Effector memory CD4-positive, alpha-beta T cell (primary cell): ENCODE results near the gene TYMP.

ENCODE experiments used
- DNase-seq, 3 donors: peaks; one replicate each; pipeline ENCODE4 v3.0.0-alpha.2; 2020
- H3K27ac ChIP-seq: 2 replicates; pipeline ENCODE4 v1.7.0; 2013; ENCODE audit warnings: mild to moderate bottlenecking, low read length, moderate library complexity; ENCODE audit not compliant: insufficient read depth, poor library complexity, severe bottlenecking
- H3K27me3 ChIP-seq: replicated peaks from 2 replicates; pipeline ENCODE4 v1.7.0; 2013; ENCODE audit warnings: mild to moderate bottlenecking, low read length; ENCODE audit not compliant: insufficient read depth, control insufficient read depth, poor library complexity, severe bottlenecking
- H3K36me3 ChIP-seq: 2 replicates; pipeline ENCODE4 v1.7.0; 2013; ENCODE audit warnings: mild to moderate bottlenecking, low read length, moderate library complexity; ENCODE audit not compliant: control insufficient read depth, insufficient read depth
- H3K4me1 ChIP-seq: 2 replicates; pipeline ENCODE4 v1.7.0; 2013; ENCODE audit warnings: low read length, mild to moderate bottlenecking; ENCODE audit not compliant: control insufficient read depth, insufficient read depth, poor library complexity, severe bottlenecking
- H3K4me3 ChIP-seq: 2 replicates; pipeline ENCODE4 v1.7.0; 2013; ENCODE audit warnings: low read length, low read depth, mild to moderate bottlenecking; ENCODE audit not compliant: insufficient read depth, poor library complexity, severe bottlenecking
- H3K9me3 ChIP-seq: 2 replicates; pipeline ENCODE4 v1.7.0; 2013; ENCODE audit warnings: mild to moderate bottlenecking, low read length, moderate library complexity; ENCODE audit not compliant: control insufficient read depth

The TYMP gene

GRCh38 chr22:50483556-50483955 lies 46.3 kb downstream of the TYMP start:
- H3K36me3 ChIP-seq: no peaks in the 10 kb centered on the region
- no peak for DNase-seq

GRCh38 chr22:50483106-50483505 lies 46.7 kb downstream of the TYMP start:
- Histone ChIP-seq H3K9me3 (no peaks in the 10 kb centered on the region), H3K4me3 (no peak overlapping the region), H3K4me1 (peaks cover 15% of the 10 kb centered on the region), H3K27me3 (no peaks in the 10 kb centered on the region), H3K27ac (no peak overlapping the region), H3K36me3 (no peaks in the 10 kb centered on the region)
- DNase-seq: no peak

More at GRCh38 chr22:50483556-50483955, 46.3 kb downstream of the TYMP start:
- no peak overlapping the region for H3K27ac ChIP-seq
- H3K4me1 ChIP-seq: peaks cover 15% of the 10 kb centered on the region
- no peaks in the 10 kb centered on the region for H3K27me3 ChIP-seq
- no peak overlapping the region for H3K4me3 ChIP-seq
- H3K9me3 ChIP-seq: no peaks in the 10 kb centered on the region

- Histone ChIP-seq H3K27me3 (no peaks in the 10 kb centered on the region), H3K9me3 (no peaks in the 10 kb centered on the region), H3K4me3 (peak overlapping the region; percentile 57), H3K4me1 (peaks cover 15% of the 10 kb centered on the region), H3K36me3 (no peaks in the 10 kb centered on the region), H3K27ac (no peak overlapping the region)
- DNase-seq: no peak
These were observed 47.4 kb downstream of the TYMP start for GRCh38 chr22:50482107-50483074.

DNA sequence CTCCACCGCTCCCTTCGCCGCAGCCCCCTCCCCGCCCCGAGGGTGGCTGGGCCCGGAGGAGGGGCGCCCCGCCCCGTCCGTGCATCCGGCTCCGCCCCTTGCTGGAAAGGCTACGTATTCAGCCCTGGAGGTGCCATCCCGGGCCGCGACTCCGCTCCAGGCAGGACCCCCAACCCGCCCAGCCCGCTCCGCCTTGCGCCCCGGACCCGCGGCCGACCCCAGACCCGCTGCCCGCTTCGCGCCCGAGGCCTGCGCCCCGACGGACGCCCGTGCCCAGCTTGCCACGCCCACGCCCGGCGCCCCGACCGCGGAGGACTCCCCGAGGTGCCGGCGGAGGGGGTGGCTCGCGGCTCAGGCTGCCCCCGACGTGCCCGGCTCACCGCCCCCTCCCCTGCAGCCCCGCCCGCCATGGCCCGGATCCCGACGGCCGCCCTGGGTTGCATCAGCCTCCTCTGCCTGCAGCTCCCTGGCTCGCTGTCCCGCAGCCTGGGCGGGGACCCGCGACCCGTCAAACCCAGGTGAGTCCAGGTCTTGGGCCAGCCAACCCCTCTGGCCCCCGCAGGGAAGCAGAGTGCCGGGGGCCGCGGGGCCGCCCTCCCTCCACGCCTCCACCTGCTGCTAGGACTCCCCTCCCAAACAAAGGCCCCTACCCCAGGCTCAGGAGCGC lies 48.2 kb downstream of the TYMP start, which contains the start of gene ADM2:
ADM2 (plus strand) TSS at position 104 of the 667 bp plus-strand sequence; CDS start at position 409, 305 bp downstream.
- Histone ChIP-seq H3K27me3 (no peaks in the 10 kb centered on the region), H3K27ac (no peak within 1 kb of the TSS), H3K9me3 (no peaks in the 10 kb centered on the region), H3K36me3 (no peaks in the 10 kb centered on the region), H3K4me1 (peaks cover 15% of the 10 kb centered on the region), H3K4me3 (peak within 1 kb of the TSS; percentile 57)
- peak; percentile 41 to 60 (median 51) for DNase-seq

DNA sequence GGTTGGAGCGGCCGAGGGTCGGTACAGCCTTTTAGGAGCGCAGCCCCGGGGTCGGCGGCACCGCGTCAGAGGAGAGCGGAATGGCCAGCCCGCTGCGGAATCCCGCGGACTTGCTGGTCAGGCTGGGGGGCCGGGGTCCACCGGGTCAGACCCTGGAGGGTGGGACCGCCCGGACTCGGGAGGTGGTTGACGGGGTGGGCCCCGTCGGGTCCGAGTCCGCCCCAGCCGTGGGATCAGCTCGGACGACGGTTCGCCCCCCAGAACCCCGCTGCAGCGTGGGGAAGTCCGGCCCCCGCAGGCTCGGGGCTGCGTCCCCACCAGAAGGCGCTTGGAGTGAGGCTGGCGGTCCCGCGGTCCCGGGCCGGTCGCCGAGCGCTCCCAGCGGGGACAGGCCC lies 48.8 kb downstream of the TYMP start:
- no peak overlapping the region for H3K27ac ChIP-seq
- no peak for DNase-seq
- peaks cover 15% of the 10 kb centered on the region for H3K4me1 ChIP-seq
- no peaks in the 10 kb centered on the region for H3K36me3 ChIP-seq
- H3K27me3 ChIP-seq: no peaks in the 10 kb centered on the region
- H3K4me3 ChIP-seq: peak overlapping the region; percentile 50
- H3K9me3 ChIP-seq: no peaks in the 10 kb centered on the region

GRCh38 chr22:50479721-50480120 lies 50.1 kb downstream of the TYMP start:
- Histone ChIP-seq H3K27ac (no peak overlapping the region), H3K4me3 (no peak overlapping the region), H3K27me3 (no peaks in the 10 kb centered on the region), H3K9me3 (no peaks in the 10 kb centered on the region), H3K4me1 (peaks cover 19% of the 10 kb centered on the region), H3K36me3 (no peaks in the 10 kb centered on the region)
- no peak for DNase-seq

DNA sequence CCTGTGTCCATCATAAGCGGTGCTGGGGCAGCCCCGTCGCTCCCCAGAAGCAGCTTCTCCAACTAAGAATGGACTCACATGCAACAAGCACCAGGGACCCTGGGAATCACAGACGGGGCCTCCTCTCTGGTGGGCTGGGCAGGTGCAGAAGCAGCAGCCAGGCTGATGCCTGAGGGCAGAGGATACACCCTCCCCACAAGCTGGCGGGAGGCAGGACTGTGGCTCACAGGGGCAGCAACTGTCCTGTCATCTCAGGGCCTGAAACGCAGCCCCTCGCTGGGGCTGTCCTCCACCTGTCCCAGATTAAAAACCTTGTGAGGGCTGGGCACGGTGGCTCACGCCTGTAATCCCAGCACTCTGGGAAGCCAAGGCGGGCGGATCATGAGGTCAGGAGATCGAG lies 51.9 kb downstream of the TYMP start:
- Histone ChIP-seq H3K27me3 (no peaks in the 10 kb centered on the region), H3K36me3 (no peaks in the 10 kb centered on the region), H3K4me1 (peaks cover 30% of the 10 kb centered on the region), H3K9me3 (no peaks in the 10 kb centered on the region), H3K4me3 (no peak overlapping the region), H3K27ac (no peak overlapping the region)
- no peak for DNase-seq

DNA sequence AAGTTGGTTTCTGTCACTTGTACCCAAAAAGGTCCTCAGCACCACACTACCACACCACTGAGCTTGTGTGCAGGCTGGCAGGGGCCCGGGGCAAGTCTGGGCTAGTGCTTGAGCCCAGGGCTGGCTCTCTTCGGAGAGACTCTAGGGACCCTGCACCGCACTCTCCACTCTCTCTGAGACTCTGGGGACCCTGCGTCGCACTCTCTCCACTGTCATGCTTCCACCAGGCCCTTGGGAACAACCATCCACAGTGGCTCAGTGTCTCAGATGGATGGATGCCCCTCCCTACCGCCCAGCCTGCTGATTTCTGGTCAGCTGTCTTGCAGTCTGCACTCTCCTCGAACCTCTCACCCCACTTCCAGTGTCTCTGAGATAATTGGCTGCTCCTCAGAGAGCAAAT lies 52.9 kb downstream of the TYMP start:
- no peak overlapping the region for H3K4me3 ChIP-seq
- no peak overlapping the region for H3K27ac ChIP-seq
- no peaks in the 10 kb centered on the region for H3K36me3 ChIP-seq

More for the DNA sequence above, 52.9 kb downstream of the TYMP start:
- Histone ChIP-seq H3K9me3 (no peaks in the 10 kb centered on the region), H3K4me1 (peaks cover 33% of the 10 kb centered on the region), H3K27me3 (no peaks in the 10 kb centered on the region)
- no peak for DNase-seq
